Lung (tissue), 12 donors: Measurements from ENCODE around the gene SYNDIG1L. TPM values are rescaled to one million over a fixed set of nuclear protein-coding genes. Genes with fewer than 3 reads are reported as not detected.

Source experiments
- ATAC-seq: fragments of 200-7000 bp; cut with Tn5 transposase; one replicate; pipeline ENCODE4 v1.9.1; 2020; ENCODE audit warnings: moderate number of reproducible peaks; ENCODE audit not compliant: insufficient read depth, low FRiP score
- DNase-seq, 3 donors: peaks; one replicate each; pipeline ENCODE4 v3.0.0-alpha.2; 2013 to 2017
- H3K27ac ChIP-seq, 2 donors: one replicate each; pipeline ENCODE4 v1.5.1; 2013; ENCODE audit warnings: mild to moderate bottlenecking in 2 of 2, moderate library complexity in 2 of 2, control low read depth in 1 of 2, inconsistent platforms in 1 of 2, low read depth in 1 of 2, low read length in 1 of 2
- H3K27me3 ChIP-seq, 3 donors: one replicate each; pipeline ENCODE4 v1.5.1; 2013; ENCODE audit warnings: low read length in 2 of 3; ENCODE audit not compliant: control insufficient read depth in 3 of 3, insufficient read depth in 3 of 3
- H3K36me3 ChIP-seq, 4 donors: one replicate each; pipeline ENCODE4 v1.5.1; 2013; ENCODE audit warnings: low read length in 4 of 4, mild to moderate bottlenecking in 1 of 4, moderate library complexity in 1 of 4; ENCODE audit not compliant: control insufficient read depth in 4 of 4, insufficient read depth in 4 of 4
- H3K4me1 ChIP-seq, 5 donors: one replicate each; pipeline ENCODE4 v1.5.1; 2013; ENCODE audit warnings: low read length in 5 of 5, mild to moderate bottlenecking in 2 of 5, moderate library complexity in 1 of 5; ENCODE audit not compliant: control insufficient read depth in 5 of 5, insufficient read depth in 5 of 5
- H3K4me3 ChIP-seq: one replicate; pipeline ENCODE4 v1.5.1; 2013; ENCODE audit warnings: mild to moderate bottlenecking, control low read depth, moderate library complexity
- H3K9ac ChIP-seq, 2 donors: one replicate each; pipeline ENCODE4 v1.5.1; 2013; ENCODE audit warnings: low read length in 2 of 2, control low read depth in 1 of 2; ENCODE audit not compliant: insufficient read depth in 1 of 2
- H3K9me3 ChIP-seq, 4 donors: one replicate each; pipeline ENCODE4 v1.5.1; 2013; ENCODE audit warnings: low read length in 3 of 4, mild to moderate bottlenecking in 1 of 4, moderate library complexity in 1 of 4; ENCODE audit not compliant: control insufficient read depth in 4 of 4, insufficient read depth in 3 of 4
- WGBS, 2 donors: extraction: QIAGEN DNeasy Blood & Tissue Kit; methylation state at CpG; one replicate each; pipeline ENCODE4 v1.1.7; 2013; 5-methylcytosine and 5-hydroxymethylcytosine counted together
- polyA plus RNA-seq, 2 donors: library from polyadenylated mRNA; stranded (reverse); fragments of 200-250 nt; gene quantifications; one replicate each; pipeline ENCODE4 v1.2.1, GENCODE V29; 2013
- total RNA-seq, 2 donors: library from RNA; depleted of rRNA in 1 of 2; stranded (reverse); fragments of >200 nt in 1 of 2; gene quantifications; one replicate each; pipeline ENCODE4 v1.2.1, GENCODE V29; 2014 to 2021
- TF ChIP-seq, protein P1 (sequence below): IDR thresholded peaks from 2 replicates; pipeline ENCODE4 v1.5.1; 2012; ENCODE audit warnings: mild to moderate bottlenecking; ENCODE audit errors: control extremely low read depth, extremely low read depth
- donor health status: control.
- donor health status: control.
- donor health status: Bipolar disorder and iron deficiency.
- donor health status: healthy.
- donor health status: DM: yes; HTN: yes; CAD: no.

SYNDIG1L gene
- total and polyA plus RNA-seq, 4 donors = 0.39 to 1.2 (median 0.94) TPM

GRCh38 chr14:74409441-74409840 lies 16.6 kb downstream of the SYNDIG1L start:
- Histone ChIP-seq H3K9ac (no peak overlapping the region), H3K4me3 (no peak overlapping the region), H3K27ac (no peak overlapping the region), H3K9me3 (no peaks in the 10 kb centered on the region), H3K4me1 (peaks cover 0 to 7% (median 0%) of the 10 kb centered on the region in 5 donors), H3K27me3 (no peaks in the 10 kb centered on the region), H3K36me3 (no peaks in the 10 kb centered on the region)
- WGBS, 2 donors = 81 to 92% methylated on average over 6 of the region's 6 CpGs
- TF ChIP-seq, protein P1, sequence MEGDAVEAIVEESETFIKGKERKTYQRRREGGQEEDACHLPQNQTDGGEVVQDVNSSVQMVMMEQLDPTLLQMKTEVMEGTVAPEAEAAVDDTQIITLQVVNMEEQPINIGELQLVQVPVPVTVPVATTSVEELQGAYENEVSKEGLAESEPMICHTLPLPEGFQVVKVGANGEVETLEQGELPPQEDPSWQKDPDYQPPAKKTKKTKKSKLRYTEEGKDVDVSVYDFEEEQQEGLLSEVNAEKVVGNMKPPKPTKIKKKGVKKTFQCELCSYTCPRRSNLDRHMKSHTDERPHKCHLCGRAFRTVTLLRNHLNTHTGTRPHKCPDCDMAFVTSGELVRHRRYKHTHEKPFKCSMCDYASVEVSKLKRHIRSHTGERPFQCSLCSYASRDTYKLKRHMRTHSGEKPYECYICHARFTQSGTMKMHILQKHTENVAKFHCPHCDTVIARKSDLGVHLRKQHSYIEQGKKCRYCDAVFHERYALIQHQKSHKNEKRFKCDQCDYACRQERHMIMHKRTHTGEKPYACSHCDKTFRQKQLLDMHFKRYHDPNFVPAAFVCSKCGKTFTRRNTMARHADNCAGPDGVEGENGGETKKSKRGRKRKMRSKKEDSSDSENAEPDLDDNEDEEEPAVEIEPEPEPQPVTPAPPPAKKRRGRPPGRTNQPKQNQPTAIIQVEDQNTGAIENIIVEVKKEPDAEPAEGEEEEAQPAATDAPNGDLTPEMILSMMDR = no peak
- no peak for DNase-seq
- no peak for ATAC-seq

DNA sequence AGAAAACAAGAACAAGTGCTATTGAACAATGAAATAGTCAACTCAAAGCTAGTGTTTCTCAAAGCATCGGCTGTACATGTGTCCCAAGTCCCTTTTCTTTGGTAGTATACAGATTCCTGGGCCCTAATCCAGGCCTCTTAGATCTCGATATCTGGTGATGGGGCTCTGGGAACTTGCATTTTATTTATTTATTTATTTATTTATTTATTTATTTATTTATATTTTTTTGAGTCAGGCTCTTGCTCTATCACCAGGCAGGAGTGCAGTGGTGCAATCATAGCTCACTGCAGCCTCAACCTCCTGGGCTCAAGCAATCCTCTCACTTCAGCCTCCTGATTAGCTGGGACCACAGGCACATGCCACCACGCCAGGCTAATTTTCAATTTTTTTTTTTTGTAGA lies 17.1 kb downstream of the SYNDIG1L start:
- DNase-seq = no peak
- TF ChIP-seq, protein P1 = no peak
- Histone ChIP-seq H3K27ac (no peak overlapping the region), H3K4me3 (no peak overlapping the region), H3K36me3 (no peaks in the 10 kb centered on the region), H3K4me1 (peaks cover 0 to 2% (median 0%) of the 10 kb centered on the region in 5 donors), H3K9me3 (no peaks in the 10 kb centered on the region), H3K9ac (no peak overlapping the region), H3K27me3 (no peaks in the 10 kb centered on the region)
- 88 to 90% methylated on average over 3 of the region's 3 CpGs for WGBS, 2 donors
- no peak for ATAC-seq

DNA sequence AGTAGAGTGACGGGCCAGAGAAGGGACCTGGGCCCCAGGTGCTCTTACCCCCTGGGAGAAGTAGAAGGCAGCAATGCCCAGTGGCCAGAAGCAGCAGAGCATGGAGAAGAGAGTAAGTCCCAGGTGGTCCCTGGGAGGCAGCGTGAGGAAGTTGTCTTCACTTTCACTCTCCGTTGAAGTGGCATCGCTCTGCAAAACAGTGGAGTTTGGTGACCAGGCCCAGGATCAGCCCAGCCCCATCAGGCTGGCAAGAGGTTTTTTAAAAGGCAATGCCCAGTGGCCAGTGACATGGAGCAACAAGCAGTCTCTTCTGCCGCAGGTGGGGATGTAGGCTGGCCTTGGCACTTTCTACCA lies 18.2 kb downstream of the SYNDIG1L start:
- Histone ChIP-seq H3K4me1 (no peaks in the 10 kb centered on the region), H3K27me3 (no peaks in the 10 kb centered on the region), H3K27ac (no peak overlapping the region), H3K36me3 (no peaks in the 10 kb centered on the region), H3K4me3 (no peak overlapping the region), H3K9me3 (no peaks in the 10 kb centered on the region), H3K9ac (no peak overlapping the region)
- TF ChIP-seq, protein P1 = no peak
- 87 to 94% methylated on average over 5 of the region's 5 CpGs for WGBS, 2 donors
- ATAC-seq (no peak), DNase-seq (no peak)
